GM12878 (cell line): ENCODE measurements around the gene NEBL. TPM values are rescaled to one million over a fixed set of nuclear protein-coding genes. Genes with fewer than 3 reads are reported as not detected.

Experiments
- ATAC-seq: fragments of 200-7000 bp; cut with Tn5 transposase; 3 replicates; pipeline ENCODE4 v1.9.1; 2020; ENCODE audit warnings: mild to moderate bottlenecking, moderate library complexity
- BruUV-seq: library from RNA; stranded (reverse); fragments of 400-500 nt; replicated peaks from 2 replicates; lab custom pipeline; 2021; lab: Mats Ljungman, UMichigan
- CTCF ChIA-PET: fragments of 300-600 bp; sonication (Branson Sonifier 250); formaldehyde crosslinking; extraction: SDS; loops from one replicate; lab custom pipeline; 2021; ENCODE audit warnings: inconsistent platforms; lab: Yijun Ruan, JAX
- POLR2A ChIA-PET: fragments of 350-600 bp; formaldehyde crosslinking; extraction: SDS; loops from one replicate; lab custom pipeline; 2021; ENCODE audit warnings: inconsistent platforms; lab: Charles Lee
- RAD21 ChIA-PET: fragments of 300-600 bp; sonication (Branson Sonifier 250); formaldehyde crosslinking; loops from one replicate; lab custom pipeline; 2023; ENCODE audit warnings: antibody characterized with exemption; ENCODE audit not compliant: unreplicated experiment; lab: Charles Lee
- SMC1A ChIA-PET: fragments of 300-600 bp; sonication (Branson Sonifier 250); formaldehyde crosslinking; loops from one replicate; lab custom pipeline; 2023; ENCODE audit not compliant: unreplicated experiment, uncharacterized antibody; lab: Charles Lee
- DNase-seq: peaks from one replicate; pipeline ENCODE4 v3.0.0-alpha.2; 2011; ENCODE audit warnings: low read depth, low spot score
- FAIRE-seq: peaks from 3 replicates; lab custom pipeline; 2011; peaks lifted over from hg19 to GRCh38; lab: Jason Lieb, UNC
- H2AFZ ChIP-seq: 2 replicates; pipeline ENCODE4 v1.6.0; 2011; ENCODE audit warnings: low read depth, low read length, control low read depth; ENCODE audit not compliant: control insufficient read depth
- H3K27ac ChIP-seq: 2 replicates; pipeline ENCODE4 v1.5.1; 2011; ENCODE audit warnings: control low read depth; ENCODE audit not compliant: control insufficient read depth, insufficient read depth
- H3K27me3 ChIP-seq, 2 experiments: replicated peaks in 1 of 2; 2 replicates each; pipeline versions ENCODE4 v1.6.0 to v1.6.1; 2011; ENCODE audit warnings: low read length in 1 of 2; ENCODE audit not compliant: control insufficient read depth in 2 of 2, insufficient read depth in 2 of 2
- H3K36me3 ChIP-seq, 2 experiments: 2 replicates each; pipeline ENCODE4 v1.5.1; 2011; ENCODE audit warnings: low read length in 1 of 2; ENCODE audit not compliant: control insufficient read depth in 2 of 2, insufficient read depth in 2 of 2
- H3K4me1 ChIP-seq: 2 replicates; pipeline ENCODE4 v1.6.1; 2011; ENCODE audit warnings: mild to moderate bottlenecking, low read length, moderate library complexity, mixed read lengths; ENCODE audit not compliant: control insufficient read depth, insufficient read depth
- H3K4me2 ChIP-seq: 2 replicates; pipeline ENCODE4 v1.6.0; 2011; ENCODE audit warnings: control low read depth; ENCODE audit not compliant: control insufficient read depth, insufficient read depth
- H3K4me3 ChIP-seq: fragments of 200-600 bp; sonication (generic); 2 replicates; pipeline ENCODE4 v1.5.1; 2016
- H3K79me2 ChIP-seq: 2 replicates; pipeline ENCODE4 v1.6.0; 2011; ENCODE audit warnings: low read length; ENCODE audit not compliant: control insufficient read depth, insufficient read depth
- H3K9ac ChIP-seq: 2 replicates; pipeline ENCODE4 v1.8.0; 2011; ENCODE audit warnings: low read length, control low read depth, mixed read lengths; ENCODE audit not compliant: control insufficient read depth, insufficient read depth
- H3K9me3 ChIP-seq: replicated peaks from 3 replicates; pipeline ENCODE4 v1.5.1; 2011; ENCODE audit warnings: mild to moderate bottlenecking, low read length; ENCODE audit not compliant: control insufficient read depth, insufficient read depth
- H4K20me1 ChIP-seq: 2 replicates; pipeline ENCODE4 v1.6.0; 2011; ENCODE audit not compliant: control insufficient read depth, insufficient read depth
- FOS ChIP-seq: IDR thresholded peaks from 3 replicates; pipeline ENCODE4 v1.6.1; 2011; ENCODE audit warnings: borderline replicate concordance; ENCODE audit not compliant: insufficient read length; ENCODE audit errors: extremely low read depth
- HDAC6 ChIP-seq: fragments of 200-600 bp; sonication (generic); IDR thresholded peaks from one replicate; pipeline ENCODE4 v1.8.0; 2017; ENCODE audit warnings: antibody characterized with exemption; ENCODE audit not compliant: unreplicated experiment
- JUNB ChIP-seq: IDR thresholded peaks from 2 replicates; pipeline ENCODE4 v1.6.1; 2016; ENCODE audit warnings: antibody characterized with exemption, mild to moderate bottlenecking
- RAD21 ChIP-seq: IDR thresholded peaks from 2 replicates; pipeline ENCODE4 v1.6.1; 2011; ENCODE audit warnings: mild to moderate bottlenecking, low read depth, low read length, moderate library complexity; ENCODE audit not compliant: insufficient read depth
- RCOR1 ChIP-seq: conservative IDR thresholded peaks from 2 replicates; pipeline ENCODE4 v1.6.1; 2012; ENCODE audit warnings: low read depth, low read length, improper control_type of control experiment
- SMC3 ChIP-seq: IDR thresholded peaks from 2 replicates; pipeline ENCODE4 v1.6.1; 2011; ENCODE audit warnings: low read length, improper control_type of control experiment, borderline replicate concordance
- TARDBP ChIP-seq: IDR thresholded peaks from 2 replicates; pipeline ENCODE4 v1.6.1; 2016; ENCODE audit warnings: borderline replicate concordance
- ZBTB33 ChIP-seq: fragments of 450-650 bp; IDR thresholded peaks from 2 replicates; pipeline ENCODE4 v1.6.1; 2017; ENCODE audit warnings: mild to moderate bottlenecking
- WGBS: methylation state at CpG from one replicate; pipeline ENCODE4 v1.1.6; 2016; ENCODE audit warnings: low lambda C conversion rate; ENCODE audit not compliant: insufficient replicate concordance, insufficient coverage; ENCODE audit errors: missing lambda C conversion rate; 5-methylcytosine and 5-hydroxymethylcytosine counted together
- in situ Hi-C: fragments of 300-500 bp; cut with MboI; formaldehyde crosslinking; loops from 9 replicates; pipeline ENCODE4 v1.14.3; 2018; ENCODE audit warnings: mixed read lengths
- intact Hi-C: fragments of 100-400 bp; cut with micrococcal nuclease; formaldehyde crosslinking; loops from one replicate; pipeline ENCODE4 v1.14.2; 2022; ENCODE audit not compliant: unreplicated experiment
- polyA plus RNA-seq, 11 experiments: library from polyadenylated mRNA; depleted of rRNA in 4 of 11; unstranded in 6 of 11; stranded (reverse) in 5 of 11; fragments of >200 nt; fragmentation: Nextera tagmentation in 4 of 11; fragmentation: Illumina TruSeq in 1 of 11; extraction: Ambion mirVana in 4 of 11; extraction: Trizol in 1 of 11; gene quantifications; 1 replicate in 1 of 11; 2 replicates in 10 of 11; pipeline versions ENCODE4 v1.2.1 to v1.2.3, GENCODE V29; 2011 to 2016; ENCODE audit warnings: inconsistent platforms in 2 of 11, missing spikeins in 2 of 11, low read depth in 1 of 11
- total RNA-seq, 4 experiments: library from RNA; depleted of rRNA in 3 of 4; stranded (reverse); fragments of >200 nt in 3 of 4; fragmentation: Illumina TruSeq in 1 of 4; extraction: Trizol in 1 of 4; gene quantifications; 2 replicates each; pipeline versions ENCODE4 v1.2.1 to v1.2.3, GENCODE V29; 2013 to 2021
- TF ChIP-seq, protein P1 (sequence below), 3 experiments: IDR thresholded peaks in 2 of 3; conservative IDR thresholded peaks in 1 of 3; 2 replicates each; pipeline ENCODE4 v1.5.1; 2011; ENCODE audit warnings: low read depth in 3 of 3, low read length in 3 of 3, mild to moderate bottlenecking in 3 of 3, control low read depth in 2 of 3, moderate library complexity in 2 of 3, inconsistent platforms in 1 of 3, mixed read lengths in 1 of 3; ENCODE audit not compliant: control insufficient read depth in 2 of 3, insufficient read depth in 1 of 3; ENCODE audit errors: extremely low read depth in 1 of 3
- TF ChIP-seq, protein P2 (sequence below): IDR thresholded peaks from 2 replicates; pipeline ENCODE4 v1.6.1; 2011; ENCODE audit warnings: borderline replicate concordance, low read depth, mild to moderate bottlenecking, moderate library complexity, mixed read lengths, low read length; ENCODE audit not compliant: insufficient read depth; ENCODE audit errors: extremely low read length
- TF ChIP-seq, protein P3 (sequence below): fragments of 450-650 bp; IDR thresholded peaks from 2 replicates; pipeline ENCODE4 v1.6.1; 2017; ENCODE audit warnings: low read depth, mild to moderate bottlenecking, moderate library complexity
- TF ChIP-seq, protein P4 (sequence below): IDR thresholded peaks from 2 replicates; pipeline ENCODE4 v1.6.1; 2012; ENCODE audit warnings: low read depth, low read length, improper control_type of control experiment
- TF ChIP-seq, protein P5 (sequence below): IDR thresholded peaks from 2 replicates; pipeline ENCODE4 v1.6.1; 2011; ENCODE audit warnings: borderline replicate concordance, low read depth, mild to moderate bottlenecking, moderate library complexity, low read length; ENCODE audit not compliant: insufficient read depth, poor library complexity, severe bottlenecking

NEBL gene
- total and polyA plus RNA-seq, 10 of the 15 experiments (the other 5 are each of a cell fraction or from before 2014, with no cell fraction given) = 0.04 to 0.56 (median 0.11) TPM; not detected in 6

DNA sequence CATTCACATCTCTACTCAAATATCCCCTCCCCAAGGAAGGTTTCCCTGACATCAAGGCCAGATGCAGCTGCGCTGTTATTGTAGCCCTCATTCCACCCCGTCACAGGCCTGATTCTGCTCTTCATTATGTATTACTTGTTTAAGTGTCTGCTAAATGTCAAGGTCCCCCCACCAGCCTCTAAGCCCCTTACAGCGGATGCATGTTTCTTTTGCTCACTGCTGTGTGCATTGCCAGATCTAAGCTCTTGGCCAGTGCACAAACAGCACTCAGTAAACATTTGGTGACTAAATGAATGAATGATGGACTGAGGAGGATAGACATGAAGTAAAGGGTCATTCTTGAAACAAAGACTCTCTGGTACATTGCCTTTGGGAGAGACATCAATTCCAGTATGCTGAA is 90.6 kb downstream of the NEBL start:
- Histone ChIP-seq H3K4me3 (no peak overlapping the region), H3K9ac (no peak overlapping the region), H3K79me2 (no peaks in the 10 kb centered on the region), H3K9me3 (no peaks in the 10 kb centered on the region), H3K4me2 (no peak overlapping the region), H3K4me1 (no peaks in the 10 kb centered on the region), H2AFZ (no peak overlapping the region), H3K27ac (no peak overlapping the region), H3K36me3 (no peaks in the 10 kb centered on the region), H4K20me1 (no peaks in the 10 kb centered on the region), H3K27me3 (no peaks in the 10 kb centered on the region)
- BruUV-seq = no TSS peak
- 8% methylated on average over 3 of the region's 3 CpGs for WGBS
- POLR2A ChIA-PET = interaction anchor here (0.6 kb wide), 1 partner anchor 346 kb away, joined by 5 read pairs; no protein-coding TSS in a partner anchor
- ATAC-seq (no peak), DNase-seq (no peak), FAIRE-seq (no peak)
- intact Hi-C loops (no loop called here), in situ Hi-C loops (no loop called here)
- CTCF ChIA-PET = no interaction called here
- SMC1A ChIA-PET = no interaction called here
- RAD21 ChIA-PET = no interaction called here
- TF ChIP-seq, protein P1, sequence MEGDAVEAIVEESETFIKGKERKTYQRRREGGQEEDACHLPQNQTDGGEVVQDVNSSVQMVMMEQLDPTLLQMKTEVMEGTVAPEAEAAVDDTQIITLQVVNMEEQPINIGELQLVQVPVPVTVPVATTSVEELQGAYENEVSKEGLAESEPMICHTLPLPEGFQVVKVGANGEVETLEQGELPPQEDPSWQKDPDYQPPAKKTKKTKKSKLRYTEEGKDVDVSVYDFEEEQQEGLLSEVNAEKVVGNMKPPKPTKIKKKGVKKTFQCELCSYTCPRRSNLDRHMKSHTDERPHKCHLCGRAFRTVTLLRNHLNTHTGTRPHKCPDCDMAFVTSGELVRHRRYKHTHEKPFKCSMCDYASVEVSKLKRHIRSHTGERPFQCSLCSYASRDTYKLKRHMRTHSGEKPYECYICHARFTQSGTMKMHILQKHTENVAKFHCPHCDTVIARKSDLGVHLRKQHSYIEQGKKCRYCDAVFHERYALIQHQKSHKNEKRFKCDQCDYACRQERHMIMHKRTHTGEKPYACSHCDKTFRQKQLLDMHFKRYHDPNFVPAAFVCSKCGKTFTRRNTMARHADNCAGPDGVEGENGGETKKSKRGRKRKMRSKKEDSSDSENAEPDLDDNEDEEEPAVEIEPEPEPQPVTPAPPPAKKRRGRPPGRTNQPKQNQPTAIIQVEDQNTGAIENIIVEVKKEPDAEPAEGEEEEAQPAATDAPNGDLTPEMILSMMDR (IDR thresholded peaks at IDR 0.05 in 2 of 3, conservative IDR thresholded peaks at IDR 0.05 in 1 of 3; ENCODE audit: control insufficient read depth in 2 of 3, extremely low read depth in 1 of 3, insufficient read depth in 1 of 3, low read depth in 3 of 3, low read length in 3 of 3) = no peak
- TF ChIP-seq RAD21 (no peak), RCOR1 (no peak), HDAC6 (no peak), JUNB (no peak), TARDBP (no peak), SMC3 (no peak), ZBTB33 (no peak), FOS (no peak)
- TF ChIP-seq, protein P2, sequence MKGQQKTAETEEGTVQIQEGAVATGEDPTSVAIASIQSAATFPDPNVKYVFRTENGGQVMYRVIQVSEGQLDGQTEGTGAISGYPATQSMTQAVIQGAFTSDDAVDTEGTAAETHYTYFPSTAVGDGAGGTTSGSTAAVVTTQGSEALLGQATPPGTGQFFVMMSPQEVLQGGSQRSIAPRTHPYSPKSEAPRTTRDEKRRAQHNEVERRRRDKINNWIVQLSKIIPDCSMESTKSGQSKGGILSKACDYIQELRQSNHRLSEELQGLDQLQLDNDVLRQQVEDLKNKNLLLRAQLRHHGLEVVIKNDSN = no peak
- TF ChIP-seq, protein P3, sequence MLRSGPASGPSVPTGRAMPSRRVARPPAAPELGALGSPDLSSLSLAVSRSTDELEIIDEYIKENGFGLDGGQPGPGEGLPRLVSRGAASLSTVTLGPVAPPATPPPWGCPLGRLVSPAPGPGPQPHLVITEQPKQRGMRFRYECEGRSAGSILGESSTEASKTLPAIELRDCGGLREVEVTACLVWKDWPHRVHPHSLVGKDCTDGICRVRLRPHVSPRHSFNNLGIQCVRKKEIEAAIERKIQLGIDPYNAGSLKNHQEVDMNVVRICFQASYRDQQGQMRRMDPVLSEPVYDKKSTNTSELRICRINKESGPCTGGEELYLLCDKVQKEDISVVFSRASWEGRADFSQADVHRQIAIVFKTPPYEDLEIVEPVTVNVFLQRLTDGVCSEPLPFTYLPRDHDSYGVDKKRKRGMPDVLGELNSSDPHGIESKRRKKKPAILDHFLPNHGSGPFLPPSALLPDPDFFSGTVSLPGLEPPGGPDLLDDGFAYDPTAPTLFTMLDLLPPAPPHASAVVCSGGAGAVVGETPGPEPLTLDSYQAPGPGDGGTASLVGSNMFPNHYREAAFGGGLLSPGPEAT = no peak
- TF ChIP-seq, protein P4, sequence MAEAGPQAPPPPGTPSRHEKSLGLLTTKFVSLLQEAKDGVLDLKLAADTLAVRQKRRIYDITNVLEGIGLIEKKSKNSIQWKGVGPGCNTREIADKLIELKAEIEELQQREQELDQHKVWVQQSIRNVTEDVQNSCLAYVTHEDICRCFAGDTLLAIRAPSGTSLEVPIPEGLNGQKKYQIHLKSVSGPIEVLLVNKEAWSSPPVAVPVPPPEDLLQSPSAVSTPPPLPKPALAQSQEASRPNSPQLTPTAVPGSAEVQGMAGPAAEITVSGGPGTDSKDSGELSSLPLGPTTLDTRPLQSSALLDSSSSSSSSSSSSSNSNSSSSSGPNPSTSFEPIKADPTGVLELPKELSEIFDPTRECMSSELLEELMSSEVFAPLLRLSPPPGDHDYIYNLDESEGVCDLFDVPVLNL = no peak
- TF ChIP-seq, protein P5, sequence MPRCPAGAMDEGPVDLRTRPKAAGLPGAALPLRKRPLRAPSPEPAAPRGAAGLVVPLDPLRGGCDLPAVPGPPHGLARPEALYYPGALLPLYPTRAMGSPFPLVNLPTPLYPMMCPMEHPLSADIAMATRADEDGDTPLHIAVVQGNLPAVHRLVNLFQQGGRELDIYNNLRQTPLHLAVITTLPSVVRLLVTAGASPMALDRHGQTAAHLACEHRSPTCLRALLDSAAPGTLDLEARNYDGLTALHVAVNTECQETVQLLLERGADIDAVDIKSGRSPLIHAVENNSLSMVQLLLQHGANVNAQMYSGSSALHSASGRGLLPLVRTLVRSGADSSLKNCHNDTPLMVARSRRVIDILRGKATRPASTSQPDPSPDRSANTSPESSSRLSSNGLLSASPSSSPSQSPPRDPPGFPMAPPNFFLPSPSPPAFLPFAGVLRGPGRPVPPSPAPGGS = no peak
